OCI-M1 (cell line): Measurements from ENCODE around the gene TTLL6.
"Not testable (repeated sequence)": the region's sequence is repeated elsewhere in the genome, so short reads cannot be mapped to it uniquely, and the experiment has no call there.

Experiments
- DNase-seq: peaks from one replicate; lab custom pipeline; 2025; lab: John Stamatoyannopoulos, UW

The TTLL6 gene

GRCh38 chr17:48815311-48815710 is 1.7 kb downstream of the TTLL6 start:
- DNase-seq = no peak

- peak; percentile 75 for DNase-seq
Measured at GRCh38 chr17:48814504-48814903, 2.5 kb downstream of the TTLL6 start.

DNA sequence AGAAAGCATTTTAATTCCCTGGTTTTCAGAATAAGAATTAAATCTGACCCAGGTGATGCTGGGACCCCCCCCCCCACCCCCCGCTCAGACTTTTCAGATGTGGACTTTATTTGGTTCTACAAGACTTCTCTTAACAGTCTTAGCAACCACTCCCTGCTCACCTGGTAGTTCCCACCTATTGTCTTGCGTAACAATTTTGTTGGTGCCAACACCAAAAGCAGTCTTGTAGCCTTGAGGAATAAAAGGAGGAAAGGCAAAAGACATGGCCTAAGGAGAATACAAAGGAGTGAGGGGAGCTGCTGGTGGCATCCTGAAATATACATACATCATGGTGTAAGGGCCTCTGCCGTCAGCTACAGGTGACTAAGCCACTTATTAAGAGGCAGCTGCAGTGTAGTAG is 5.0 kb downstream of the TTLL6 start:
- DNase-seq = no peak

GRCh38 chr17:48809182-48809581 is 7.8 kb downstream of the TTLL6 start:
- peak; percentile 58 for DNase-seq

DNA sequence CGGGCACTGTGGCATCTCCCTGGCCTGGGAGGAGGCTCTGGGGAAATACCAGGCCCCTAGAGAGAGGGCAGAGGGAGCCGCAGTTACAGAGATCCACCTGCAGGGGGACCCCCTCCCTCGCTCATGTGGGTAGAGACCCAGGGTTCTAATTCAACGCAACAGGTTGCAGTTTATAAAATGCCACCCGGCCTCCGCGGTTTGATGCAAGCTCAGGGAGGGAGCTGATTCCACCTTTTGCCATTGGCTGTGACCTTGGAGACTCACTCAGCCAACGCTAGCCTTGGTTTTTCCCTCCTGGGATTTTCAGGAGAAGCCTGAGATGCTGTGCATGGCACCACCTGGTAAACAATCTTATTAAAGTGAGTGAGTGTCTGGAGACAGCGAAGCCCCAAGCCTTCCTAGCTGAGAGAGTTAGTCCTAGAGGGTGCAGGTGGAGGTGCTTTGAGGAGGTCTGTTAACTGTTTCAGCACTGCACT is 12.1 kb downstream of the TTLL6 start:
- peak; percentile 80 for DNase-seq

- DNase-seq = no peak
Measured at GRCh38 chr17:48800626-48801217, 16.3 kb downstream of the TTLL6 start.

- peak; percentile 19 for DNase-seq
Measured at GRCh38 chr17:48799069-48799723, 17.8 kb downstream of the TTLL6 start.

GRCh38 chr17:48796163-48796522 is 20.9 kb downstream of the TTLL6 start:
- DNase-seq = not testable (repeated sequence)

DNA sequence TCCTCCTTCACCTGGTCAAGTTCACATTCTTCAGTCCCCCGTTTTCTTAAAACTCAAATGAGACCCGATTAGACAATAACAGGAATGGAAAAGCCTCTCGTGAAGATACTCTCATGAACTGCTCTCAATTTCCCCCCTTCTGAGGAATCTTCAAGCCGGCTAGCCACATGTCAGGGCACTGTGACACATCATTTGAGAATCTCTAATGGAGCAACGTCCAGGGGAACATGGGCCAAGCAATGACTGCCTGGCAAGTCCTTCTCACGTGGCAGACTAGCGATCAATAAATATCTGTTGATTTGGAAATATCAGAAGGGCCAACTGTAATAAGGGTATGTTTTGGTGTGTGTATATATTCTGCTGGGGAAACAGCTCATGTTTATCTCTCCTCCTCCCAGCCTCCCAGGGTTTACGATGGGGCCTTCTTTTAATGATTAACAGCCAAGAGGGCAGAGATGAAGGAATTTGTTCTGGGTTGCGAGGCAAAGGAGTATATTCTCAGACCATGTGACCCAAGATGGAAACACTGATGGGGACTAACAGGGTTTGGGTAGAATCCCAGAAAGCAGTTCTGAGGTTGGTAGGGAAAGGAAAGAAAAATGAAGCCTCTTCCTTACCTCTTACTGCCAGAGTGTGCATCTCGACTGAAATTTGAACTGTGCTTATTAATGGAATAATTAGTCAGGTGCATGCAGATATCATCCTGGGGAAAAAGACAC is 21.4 kb downstream of the TTLL6 start:
- DNase-seq = no peak

GRCh38 chr17:48792033-48792798 is 24.8 kb downstream of the TTLL6 start:
- peak; percentile 71 for DNase-seq

GRCh38 chr17:48791128-48792032 is 25.6 kb downstream of the TTLL6 start:
- peak; percentile 91 for DNase-seq

DNA sequence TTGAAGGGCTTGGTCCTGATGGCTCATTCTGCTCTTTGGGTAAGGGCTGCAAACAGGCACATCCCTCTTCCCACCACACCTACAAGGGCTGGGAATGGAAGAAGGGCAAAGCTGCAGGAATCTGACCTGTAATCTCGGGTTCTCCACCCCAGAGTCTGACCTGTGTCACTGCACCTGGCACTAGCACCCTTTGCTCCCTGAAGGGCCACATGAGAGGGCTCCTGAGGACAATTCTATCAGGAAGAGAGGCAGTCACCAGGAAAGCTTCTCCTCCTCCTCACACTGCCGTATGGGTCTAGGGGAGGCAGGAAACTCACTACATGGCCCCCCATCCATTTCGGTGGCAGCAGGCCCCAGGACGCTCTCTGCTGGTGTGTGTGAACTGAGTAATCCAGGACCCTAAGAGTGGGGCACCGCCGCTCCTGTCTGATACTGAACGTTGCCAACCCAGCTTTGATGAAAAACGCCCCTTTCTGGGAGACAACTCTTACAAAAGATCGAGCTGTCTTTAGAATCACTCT is 26.4 kb downstream of the TTLL6 start:
- DNase-seq = no peak

DNA sequence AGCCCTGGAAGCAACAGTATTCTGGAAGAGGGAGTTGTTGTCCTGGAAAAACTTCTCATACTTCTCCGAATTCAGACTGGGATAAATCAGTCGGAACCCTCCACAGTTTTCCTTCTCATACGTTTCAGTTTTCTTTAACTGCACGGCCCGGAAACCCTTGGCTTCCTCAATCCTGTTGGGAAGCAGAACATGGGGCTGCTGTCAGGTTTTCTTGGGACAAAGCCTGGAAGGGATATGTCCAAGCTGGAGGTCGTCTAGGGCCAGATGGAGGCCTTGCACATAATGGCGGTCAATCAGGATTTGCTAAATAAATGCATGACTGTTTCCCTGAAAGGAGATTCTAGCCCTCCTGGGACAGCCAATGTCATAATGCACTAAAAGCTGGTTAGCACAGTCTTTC is 29.2 kb downstream of the TTLL6 start:
- no peak for DNase-seq

DNA sequence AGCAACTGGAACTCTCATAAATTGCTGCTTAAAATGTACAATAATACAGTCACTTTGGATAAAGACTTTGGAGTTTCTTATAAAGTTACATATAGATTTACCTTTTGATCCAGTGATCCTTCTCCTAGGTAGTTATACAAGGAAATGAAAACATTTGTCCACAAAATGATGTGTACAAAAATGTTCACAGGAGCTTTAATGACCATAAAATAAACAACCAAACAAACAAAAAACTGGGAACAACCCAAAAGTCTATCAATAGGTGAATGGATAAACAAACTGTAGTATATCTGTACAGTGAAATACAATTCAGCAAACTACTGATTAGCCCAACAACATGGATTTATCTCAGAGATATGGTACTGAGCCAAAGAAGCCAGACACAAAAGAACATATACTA is 37.6 kb downstream of the TTLL6 start:
- DNase-seq = no peak

DNA sequence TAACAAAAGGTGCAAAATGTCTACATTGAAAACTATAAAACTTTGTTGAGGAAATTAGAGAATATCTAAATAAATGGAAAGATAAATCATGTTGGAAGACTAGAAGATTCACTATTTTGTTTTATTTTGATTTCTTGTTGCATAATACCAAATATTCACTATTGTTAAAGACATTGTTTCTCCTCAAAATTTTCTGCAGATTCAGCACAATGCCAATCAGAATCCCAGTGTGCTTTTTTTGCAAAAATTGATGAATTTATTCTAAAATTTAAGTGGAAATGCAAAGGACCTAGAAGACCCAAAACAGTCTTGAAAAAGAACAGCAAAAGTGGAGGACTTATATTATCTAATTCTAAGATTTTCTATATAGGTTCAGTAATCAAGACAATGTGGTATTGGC is 40.4 kb downstream of the TTLL6 start:
- no peak for DNase-seq

DNA sequence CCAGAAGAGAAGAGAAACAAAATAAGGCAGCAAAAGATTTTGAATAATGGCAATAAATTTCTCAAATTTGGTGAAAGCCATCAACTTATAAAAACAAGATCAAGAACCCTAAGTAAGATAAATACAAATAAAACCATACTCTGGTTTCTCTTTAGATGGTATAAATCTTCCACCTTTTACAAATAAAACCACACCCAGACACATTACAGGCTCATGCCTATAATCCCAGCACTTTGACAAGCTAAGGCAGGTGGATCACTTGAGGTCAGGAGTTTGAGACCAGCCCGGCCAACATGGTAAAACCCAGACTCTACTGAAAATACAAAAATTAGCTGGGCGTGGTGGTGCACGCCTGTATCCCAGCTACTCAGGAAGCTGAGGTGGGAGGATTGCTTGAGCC is 43.8 kb downstream of the TTLL6 start:
- DNase-seq = no peak

- peak; percentile 38 for DNase-seq
Measured at GRCh38 chr17:48770954-48771353, 46.1 kb downstream of the TTLL6 start.

GRCh38 chr17:48769009-48769675 is 47.9 kb downstream of the TTLL6 start:
- peak; percentile 29 for DNase-seq

DNA sequence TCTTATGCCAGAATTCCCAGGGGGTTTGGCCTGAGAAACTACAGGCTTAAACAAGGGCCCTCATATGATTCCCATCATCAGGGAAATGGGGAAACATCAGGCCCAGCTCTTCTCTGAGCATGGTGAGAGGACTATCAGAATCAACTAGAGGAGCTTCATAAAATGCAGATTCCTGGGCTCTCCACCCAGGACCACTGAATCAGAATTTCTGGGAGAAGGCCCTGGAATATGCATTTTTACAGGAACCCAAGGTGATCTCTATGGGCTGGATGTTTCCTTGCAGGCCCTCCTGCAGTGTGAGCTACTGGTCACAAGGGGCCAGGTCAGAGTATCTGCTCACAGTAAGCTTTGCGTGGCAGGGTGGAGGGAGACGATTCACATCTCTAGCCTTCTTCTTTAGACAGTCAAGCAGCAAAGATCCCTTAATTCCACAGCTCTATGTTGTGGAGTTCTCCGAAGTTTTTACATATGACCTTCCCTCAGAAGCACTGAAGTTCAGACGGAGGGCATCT is 49.7 kb downstream of the TTLL6 start:
- no peak for DNase-seq

GRCh38 chr17:48761114-48761513 is 55.9 kb downstream of the TTLL6 start:
- no peak for DNase-seq
